ENCODE measurements around the gene RHOH.

DNA sequence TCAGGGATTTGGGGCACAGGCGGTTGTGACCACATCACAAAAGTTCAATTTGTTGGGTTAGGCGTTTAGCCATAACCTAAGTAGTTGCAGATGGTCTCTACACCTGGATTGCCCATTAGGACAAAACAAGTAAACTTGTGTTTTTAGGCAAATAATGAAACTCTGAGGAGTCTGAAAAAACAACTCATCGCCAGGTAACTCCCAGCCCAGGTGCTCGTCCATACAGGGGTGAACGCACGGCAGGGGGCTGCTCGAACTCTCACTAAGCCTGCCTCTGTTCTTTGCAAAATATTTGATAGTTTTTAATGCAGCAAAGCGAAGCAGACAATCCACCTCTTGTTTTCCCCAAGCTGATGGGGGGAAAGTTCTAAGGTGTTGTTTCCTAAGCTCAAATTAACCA, 559 bp upstream of the RHOH start:
- TF ChIP-seq, protein P1, sequence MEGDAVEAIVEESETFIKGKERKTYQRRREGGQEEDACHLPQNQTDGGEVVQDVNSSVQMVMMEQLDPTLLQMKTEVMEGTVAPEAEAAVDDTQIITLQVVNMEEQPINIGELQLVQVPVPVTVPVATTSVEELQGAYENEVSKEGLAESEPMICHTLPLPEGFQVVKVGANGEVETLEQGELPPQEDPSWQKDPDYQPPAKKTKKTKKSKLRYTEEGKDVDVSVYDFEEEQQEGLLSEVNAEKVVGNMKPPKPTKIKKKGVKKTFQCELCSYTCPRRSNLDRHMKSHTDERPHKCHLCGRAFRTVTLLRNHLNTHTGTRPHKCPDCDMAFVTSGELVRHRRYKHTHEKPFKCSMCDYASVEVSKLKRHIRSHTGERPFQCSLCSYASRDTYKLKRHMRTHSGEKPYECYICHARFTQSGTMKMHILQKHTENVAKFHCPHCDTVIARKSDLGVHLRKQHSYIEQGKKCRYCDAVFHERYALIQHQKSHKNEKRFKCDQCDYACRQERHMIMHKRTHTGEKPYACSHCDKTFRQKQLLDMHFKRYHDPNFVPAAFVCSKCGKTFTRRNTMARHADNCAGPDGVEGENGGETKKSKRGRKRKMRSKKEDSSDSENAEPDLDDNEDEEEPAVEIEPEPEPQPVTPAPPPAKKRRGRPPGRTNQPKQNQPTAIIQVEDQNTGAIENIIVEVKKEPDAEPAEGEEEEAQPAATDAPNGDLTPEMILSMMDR (IDR thresholded peaks at IDR 0.05), result no peak
- TF ChIP-seq POLR2A (IDR thresholded peaks at IDR 0.05), result no peak
